Keratinocyte (primary cell): ENCODE results near the gene ZNF735.

Source experiments
- CTCF ChIP-seq, 3 experiments: IDR thresholded peaks in 1 of 3; conservative IDR thresholded peaks in 1 of 3; optimal IDR thresholded peaks in 1 of 3; 2 replicates in 2 of 3; 3 replicates in 1 of 3; pipeline versions ENCODE3 to v1.5.1; 2011; ENCODE audit warnings: low read length in 3 of 3, mild to moderate bottlenecking in 3 of 3, moderate library complexity in 2 of 3, control low read depth in 1 of 3, inconsistent platforms in 1 of 3; ENCODE audit not compliant: insufficient read depth in 2 of 3; ENCODE audit errors: extremely low read depth in 1 of 3
- EZH2 ChIP-seq: IDR thresholded peaks from one replicate; pipeline ENCODE4 v1.6.1; 2012; ENCODE audit warnings: inconsistent platforms, mild to moderate bottlenecking, low read length, moderate library complexity

- TF ChIP-seq CTCF (optimal IDR thresholded peaks at IDR 0.05 in 1 of 3, IDR thresholded peaks at IDR 0.05 in 1 of 3, conservative IDR thresholded peaks at IDR 0.05 in 1 of 3; ENCODE audit: extremely low read depth in 1 of 3, insufficient read depth in 2 of 3, low read length in 3 of 3), result no peak
- no peak for TF ChIP-seq EZH2
Measured at GRCh38 chr7:64266341-64266919, 59.4 kb downstream of the ZNF735 start.
